SW 1271 (cell line): ENCODE measurements around the gene PARD3.
"Not testable (repeated sequence)": the region's sequence is repeated elsewhere in the genome, so short reads cannot be mapped to it uniquely, and the experiment has no call there.

Experiments
- DNase-seq, 2 experiments: peaks; one replicate each; lab custom pipeline; 2025; lab: John Stamatoyannopoulos, UW

PARD3 gene

GRCh38 chr10:34815185-34816084 is at the start of gene PARD3:
Gene PARD3 (minus strand): TSS chr10:34815296. CDS start chr10:34814995, 301 bp downstream.
- DNase-seq, result peak in 1 of 2 experiments; percentile 59

- DNase-seq, result no peak
Observed at GRCh38 chr10:34864149-34865067, 49.3 kb upstream of the PARD3 start.

GRCh38 chr10:34862892-34863291 is 47.8 kb upstream of the PARD3 start:
- DNase-seq, result no peak

GRCh38 chr10:34861293-34862021 is 46.4 kb upstream of the PARD3 start:
- DNase-seq, result no peak

- no peak for DNase-seq
Observed at GRCh38 chr10:34859170-34859569, 44.1 kb upstream of the PARD3 start.

- no peak for DNase-seq
Observed at GRCh38 chr10:34858003-34858402, 42.9 kb upstream of the PARD3 start.

GRCh38 chr10:34854147-34854601 is 39.1 kb upstream of the PARD3 start:
- DNase-seq, result no peak

GRCh38 chr10:34853357-34853756 is 38.3 kb upstream of the PARD3 start:
- DNase-seq, result no peak

- DNase-seq, result no peak
Observed at GRCh38 chr10:34850558-34850957, 35.5 kb upstream of the PARD3 start.

GRCh38 chr10:34850036-34850435 is 34.9 kb upstream of the PARD3 start:
- DNase-seq, result no peak

- no peak for DNase-seq
Observed at GRCh38 chr10:34845070-34845469, 30.0 kb upstream of the PARD3 start.

GRCh38 chr10:34844448-34844847 is 29.4 kb upstream of the PARD3 start:
- DNase-seq, result no peak

- not testable (repeated sequence) for DNase-seq
Observed at GRCh38 chr10:34843470-34843869, 28.4 kb upstream of the PARD3 start.

- no peak for DNase-seq
Observed at GRCh38 chr10:34838366-34838900, 23.3 kb upstream of the PARD3 start.

- no peak for DNase-seq
Observed at GRCh38 chr10:34835908-34836508, 20.9 kb upstream of the PARD3 start.

GRCh38 chr10:34834274-34834673 is 19.2 kb upstream of the PARD3 start:
- no peak for DNase-seq

GRCh38 chr10:34830217-34830822 is 15.2 kb upstream of the PARD3 start:
- no peak for DNase-seq

GRCh38 chr10:34826857-34827766 is 12.0 kb upstream of the PARD3 start:
- no peak for DNase-seq

GRCh38 chr10:34826221-34826620 is 11.1 kb upstream of the PARD3 start:
- DNase-seq, result no peak

- no peak for DNase-seq
Observed at GRCh38 chr10:34825414-34825813, 10.3 kb upstream of the PARD3 start.
